ENCODE data around the gene TOMM20.

GRCh38 chr1:235176486-235176885 lies 47.8 kb upstream of the TOMM20 start:
- TF ChIP-seq CTCF (conservative IDR thresholded peaks at IDR 0.05 in 1 of 2, IDR thresholded peaks at IDR 0.05 in 1 of 2; ENCODE audit: low read depth in 1 of 2, low read length in 2 of 2) (no peak), EZH2 (IDR thresholded peaks at IDR 0.05; ENCODE audit: low read length, missing control alignments) (no peak)
